HS-5 (cell line): ENCODE data around the gene ARHGAP15.

ENCODE experiments used
- DNase-seq: peaks from one replicate; pipeline ENCODE4 v3.0.0-alpha.2; 2012; ENCODE audit warnings: low read depth

The ARHGAP15 gene

DNA sequence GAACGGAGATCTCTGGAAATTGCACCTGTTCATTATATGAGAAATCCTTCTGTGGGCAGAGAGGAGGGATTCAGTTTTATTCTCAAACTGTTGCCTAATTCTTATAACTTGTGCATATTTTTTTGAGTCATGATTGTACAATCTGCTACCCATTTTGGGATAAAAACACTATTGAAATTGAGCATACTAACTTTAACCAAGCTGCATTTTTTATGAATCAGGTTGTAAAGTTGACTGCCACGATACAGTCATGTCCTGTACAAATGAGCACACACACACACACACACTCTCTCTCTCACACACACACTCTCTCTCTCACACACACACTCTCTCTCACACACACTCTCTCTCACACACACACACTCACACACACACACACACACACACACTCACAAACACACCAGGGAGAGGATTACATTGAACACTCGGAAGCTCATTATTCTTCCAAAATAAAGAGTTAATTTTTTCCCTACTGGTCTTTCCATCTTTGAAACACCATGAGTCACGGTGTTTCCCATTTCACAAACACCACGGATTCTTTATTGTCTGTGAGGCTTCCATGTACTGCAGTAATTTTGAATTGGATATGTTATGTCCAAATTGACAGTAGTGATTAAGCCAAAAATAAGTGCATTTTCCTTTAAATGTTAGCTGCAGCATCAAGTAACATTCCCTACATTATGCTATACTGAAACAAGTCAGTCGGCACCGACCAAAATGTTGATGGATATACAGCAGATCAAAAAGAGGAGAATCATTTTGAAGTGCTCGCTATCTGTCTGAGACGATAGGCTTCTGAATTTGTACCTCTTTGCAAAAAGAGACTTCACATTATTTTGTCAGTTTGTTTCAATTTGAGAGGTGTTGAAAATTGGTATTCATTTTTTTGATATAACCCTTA lies 216.9 kb downstream of the ARHGAP15 start:
- no peak for DNase-seq

DNA sequence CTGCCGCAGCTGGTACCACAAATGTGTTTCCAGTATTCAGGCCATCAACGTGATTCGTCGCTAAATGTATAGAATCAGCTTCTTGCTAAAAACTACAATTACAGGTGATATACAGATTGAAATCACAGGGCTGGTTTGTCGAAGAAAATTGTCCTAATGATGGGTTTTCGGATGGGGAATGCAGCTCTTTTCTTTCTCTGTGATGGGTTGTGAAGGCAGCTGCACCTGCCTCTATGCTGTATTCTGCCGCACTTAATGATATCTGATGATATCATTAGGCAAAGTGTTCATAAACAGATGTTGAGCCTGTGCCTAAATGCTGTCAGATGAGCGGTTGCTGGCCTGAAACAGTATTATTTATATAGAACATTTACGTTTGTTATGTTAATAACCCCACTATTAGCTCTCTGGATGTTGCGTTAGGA lies 218.1 kb downstream of the ARHGAP15 start:
- DNase-seq, result no peak

- no peak for DNase-seq
These were observed 218.7 kb downstream of the ARHGAP15 start for GRCh38 chr2:143347901-143348414.

GRCh38 chr2:143354050-143354750 lies 225.0 kb downstream of the ARHGAP15 start:
- DNase-seq, result no peak

DNA sequence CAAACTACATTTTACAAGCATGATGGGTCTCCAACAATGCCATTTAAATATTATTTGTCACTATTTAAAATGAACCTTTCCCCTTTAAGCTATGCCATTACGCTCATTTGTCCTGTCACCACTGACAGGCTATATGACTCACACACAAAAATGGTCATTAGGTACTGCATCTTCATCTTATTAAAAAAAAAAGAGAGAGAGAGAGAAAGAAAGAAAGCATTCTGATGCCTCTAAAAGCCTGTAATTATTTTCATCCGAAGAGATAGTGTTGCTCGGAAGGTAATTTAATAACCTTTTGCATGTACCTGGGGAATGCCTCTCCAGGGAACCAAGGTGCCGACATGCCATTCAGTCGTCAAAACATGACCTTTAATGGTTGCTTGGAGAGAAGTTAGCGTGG lies 226.7 kb downstream of the ARHGAP15 start:
- DNase-seq, result no peak

DNA sequence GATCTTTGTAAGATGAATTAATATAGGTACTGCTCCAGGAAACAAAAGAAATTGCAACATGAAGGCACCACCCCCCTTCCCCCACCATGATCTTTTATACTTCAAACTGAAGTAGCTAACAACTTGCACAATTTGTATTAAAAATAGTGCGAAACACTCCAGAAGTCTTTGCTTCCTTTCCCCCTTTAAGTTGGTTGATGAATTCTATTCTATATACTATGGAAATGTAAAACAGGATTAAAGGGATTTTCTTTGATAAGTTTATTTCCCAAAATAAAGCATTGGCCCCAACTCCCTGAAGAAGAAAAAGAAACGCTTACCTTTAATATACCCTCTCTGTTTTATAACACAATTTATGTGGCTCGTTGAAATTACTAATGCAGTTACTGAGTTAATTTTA lies 227.1 kb downstream of the ARHGAP15 start:
- DNase-seq, result no peak

- no peak for DNase-seq
These were observed 227.7 kb downstream of the ARHGAP15 start for GRCh38 chr2:143356736-143357446.

DNA sequence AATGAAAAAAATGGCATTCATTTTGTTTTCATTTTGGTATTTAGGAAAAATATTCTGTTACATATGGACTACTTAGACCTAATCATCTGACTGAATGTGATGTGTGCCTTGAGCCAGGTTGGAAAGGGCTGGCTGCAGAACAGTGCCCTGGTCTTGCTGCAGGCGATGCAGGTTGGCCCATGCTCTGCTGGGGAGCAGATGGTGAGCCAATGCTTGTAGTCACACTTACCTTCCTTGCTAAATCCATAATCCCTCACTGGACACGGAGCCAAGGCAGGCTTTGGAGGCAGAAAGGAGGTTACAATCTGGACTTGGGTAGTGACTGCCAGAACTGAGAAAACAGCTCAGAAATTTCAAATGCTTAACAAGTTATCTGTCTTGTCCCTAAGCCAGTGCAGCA lies 228.7 kb downstream of the ARHGAP15 start:
- no peak for DNase-seq

DNA sequence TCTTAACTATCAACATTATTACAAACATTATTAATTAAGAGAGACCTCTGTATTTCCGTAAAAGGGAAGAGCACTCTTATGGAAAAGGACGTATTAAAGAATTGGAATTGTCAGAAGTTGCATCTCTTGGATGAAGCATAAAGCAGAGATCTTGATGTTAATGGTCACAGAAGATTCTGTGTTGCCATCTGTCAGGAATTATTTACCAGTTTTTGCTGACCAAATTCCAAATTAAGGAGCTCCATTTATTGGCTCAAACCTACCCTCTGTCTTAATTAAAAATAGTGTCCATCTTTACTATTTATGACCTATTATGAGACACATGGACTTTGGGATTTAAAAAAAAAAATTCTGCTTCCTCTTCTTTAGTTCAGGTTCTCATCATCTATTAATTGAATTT lies 232.1 kb downstream of the ARHGAP15 start:
- no peak for DNase-seq

DNA sequence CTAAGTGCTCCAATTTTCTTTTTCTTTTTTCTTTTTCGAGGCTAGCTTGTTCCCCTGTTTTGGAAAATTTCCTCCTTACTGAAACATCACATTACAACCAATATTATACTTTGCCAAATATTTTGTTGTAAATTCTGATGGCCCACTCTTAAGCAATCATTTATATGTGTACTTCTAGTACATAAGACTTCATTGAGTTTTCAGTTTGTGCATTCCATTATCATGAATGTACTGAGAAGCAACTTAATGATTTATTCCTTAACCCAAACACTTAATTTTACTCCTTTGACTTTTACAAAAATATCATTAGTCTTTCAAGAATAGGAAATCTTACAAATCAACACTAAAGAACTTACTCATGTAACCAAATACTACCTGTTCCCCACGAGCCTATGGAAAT lies 242.4 kb downstream of the ARHGAP15 start:
- no peak for DNase-seq

DNA sequence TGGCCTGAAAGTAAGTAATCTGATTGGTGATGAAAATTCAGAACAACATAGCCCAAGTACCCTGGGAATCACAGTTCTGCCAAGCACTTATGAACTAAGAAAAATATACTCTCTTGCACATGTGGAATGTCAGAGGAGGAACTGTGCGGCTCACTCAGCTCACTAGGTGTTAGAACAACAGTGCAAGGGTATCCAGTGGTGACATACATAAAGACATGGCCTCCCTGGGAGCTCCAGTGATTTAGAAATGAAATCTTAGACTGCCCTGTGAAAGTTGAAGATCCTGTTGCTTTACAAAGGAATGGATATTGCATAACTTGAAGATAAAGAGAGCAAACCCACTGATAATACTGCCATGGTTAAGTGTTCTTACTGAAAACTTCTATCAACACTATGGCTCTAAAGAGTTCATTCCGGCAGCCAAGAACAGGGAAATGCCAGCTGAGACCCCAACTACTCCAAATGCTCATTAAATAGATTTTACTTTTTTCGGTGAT lies 246.2 kb downstream of the ARHGAP15 start:
- DNase-seq, result no peak

GRCh38 chr2:143378996-143379395 lies 249.8 kb downstream of the ARHGAP15 start:
- DNase-seq, result no peak

DNA sequence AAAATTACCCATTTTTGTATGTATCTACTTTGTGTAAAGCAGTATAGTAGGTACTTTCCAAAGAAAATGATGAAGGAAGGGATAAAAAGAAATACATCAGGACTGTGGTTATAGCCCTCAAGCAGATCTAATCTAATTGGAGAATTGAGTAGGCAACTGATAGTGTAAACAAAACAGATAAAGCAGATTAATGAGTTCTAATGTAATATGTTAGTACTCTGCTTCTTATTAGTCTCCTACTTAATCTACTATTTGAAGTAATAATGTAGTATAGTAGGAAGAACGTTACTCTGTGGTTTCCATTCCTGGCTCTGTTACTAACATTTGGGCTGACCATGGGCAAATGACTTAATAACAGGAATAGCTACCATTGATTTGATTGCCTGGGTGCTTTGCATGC lies 250.7 kb downstream of the ARHGAP15 start:
- DNase-seq, result no peak

- DNase-seq, result no peak
These were observed 253.4 kb downstream of the ARHGAP15 start for GRCh38 chr2:143382573-143382972.

- no peak for DNase-seq
These were observed 253.8 kb downstream of the ARHGAP15 start for GRCh38 chr2:143383016-143383415.

- no peak for DNase-seq
These were observed 254.9 kb downstream of the ARHGAP15 start for GRCh38 chr2:143384111-143384510.

GRCh38 chr2:143390171-143390570 lies 261.0 kb downstream of the ARHGAP15 start:
- DNase-seq, result no peak

- no peak for DNase-seq
These were observed 263.1 kb downstream of the ARHGAP15 start for GRCh38 chr2:143392358-143392757.

- no peak for DNase-seq
These were observed 264.8 kb downstream of the ARHGAP15 start for GRCh38 chr2:143394062-143394461.

- DNase-seq, result no peak
These were observed 268.8 kb downstream of the ARHGAP15 start for GRCh38 chr2:143397884-143398614.

DNA sequence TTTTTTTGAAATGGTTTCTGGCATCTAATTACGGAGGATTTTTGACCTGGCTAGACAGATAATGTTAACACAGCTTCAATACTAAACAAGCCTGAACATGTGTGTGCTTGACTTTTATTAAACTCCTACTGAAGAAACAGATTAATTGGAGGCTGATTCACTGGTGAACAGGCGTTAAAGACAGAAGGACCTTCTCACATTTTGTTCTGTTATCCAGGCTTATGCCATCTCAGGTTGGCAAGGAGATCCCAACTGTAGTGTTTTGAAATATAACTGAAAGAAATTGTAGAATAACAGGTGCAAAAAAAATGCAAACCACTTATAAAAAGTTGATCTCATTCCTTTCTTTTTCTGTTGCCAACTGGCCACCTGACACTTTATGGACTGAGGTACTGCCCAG lies 269.6 kb downstream of the ARHGAP15 start:
- DNase-seq, result no peak

GRCh38 chr2:143399631-143400069 lies 270.4 kb downstream of the ARHGAP15 start:
- no peak for DNase-seq
